Gastrocnemius medialis (tissue), 4 donors: ENCODE results near the gene ERI3.

ENCODE experiments used
- CTCF ChIP-seq, 5 experiments: fragments of 450-650 bp in 3 of 5; fragments of 200-600 bp in 2 of 5; sonication (generic) in 2 of 5; IDR thresholded peaks in 4 of 5; conservative IDR thresholded peaks in 1 of 5; 1 replicate in 4 of 5; 2 replicates in 1 of 5; pipeline ENCODE4 v1.5.1; 2016 to 2019; ENCODE audit warnings: antibody characterized with exemption in 5 of 5, mild to moderate bottlenecking in 3 of 5, moderate library complexity in 3 of 5
- POLR2A ChIP-seq, 2 donors: fragments of 450-650 bp; IDR thresholded peaks; one replicate each; pipeline ENCODE4 v1.6.1; 2017; ENCODE audit warnings: antibody characterized with exemption in 2 of 2, mild to moderate bottlenecking in 2 of 2, moderate library complexity in 2 of 2

GRCh38 chr1:44281962-44282703, 72.9 kb downstream of the ERI3 start:
- TF ChIP-seq CTCF (IDR thresholded peaks at IDR 0.05 in 4 of 5, conservative IDR thresholded peaks at IDR 0.05 in 1 of 5) (no peak), POLR2A (IDR thresholded peaks at IDR 0.05) (no peak)
